ENCODE measurements around the gene RELA.
A peak's percentile ranks its signal among the peaks of the same experiment; 100 is the strongest.
"Not testable (repeated sequence)": the region's sequence is repeated elsewhere in the genome, so short reads cannot be mapped to it uniquely, and the experiment has no call there.

RELA gene

GRCh38 chr11:65662799-65663638 lies at the start of gene RELA:
RELA (minus strand) TSS chr11:65662916; CDS start chr11:65662832, 84 bp downstream.
- DNase-seq (ENCODE audit: low read depth, low spot score) = peak; percentile 93

GRCh38 chr11:65711785-65712632 lies 49.3 kb upstream of the RELA start, which contains the start of gene KAT5:
KAT5 (plus strand) TSS chr11:65712252; CDS start chr11:65712268, 16 bp downstream.
- DNase-seq (ENCODE audit: low read depth, low spot score) = peak; percentile 100

GRCh38 chr11:65710421-65710820 lies 47.7 kb upstream of the RELA start:
- DNase-seq (ENCODE audit: low read depth, low spot score) = no peak

DNA sequence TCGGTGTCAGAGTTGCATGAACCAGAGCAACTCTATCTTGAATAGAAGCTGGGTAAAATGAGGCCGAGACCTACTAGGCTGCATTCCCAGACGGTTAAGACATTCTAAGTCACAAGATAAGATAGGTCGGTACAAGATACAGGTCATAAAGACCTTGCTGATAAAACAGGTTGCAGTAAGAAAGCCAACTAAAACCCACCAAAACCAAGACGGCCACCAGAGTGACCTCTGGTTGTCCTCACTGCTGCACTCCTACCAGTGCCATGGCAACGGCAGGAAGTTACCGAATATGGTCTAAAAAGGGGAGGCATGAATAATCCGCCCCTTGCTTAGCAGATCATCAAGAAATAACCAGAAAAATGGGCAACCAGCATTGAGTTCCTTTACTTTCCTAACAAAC lies 46.9 kb upstream of the RELA start:
- peak; percentile 51 for DNase-seq (ENCODE audit: low read depth, low spot score)

DNA sequence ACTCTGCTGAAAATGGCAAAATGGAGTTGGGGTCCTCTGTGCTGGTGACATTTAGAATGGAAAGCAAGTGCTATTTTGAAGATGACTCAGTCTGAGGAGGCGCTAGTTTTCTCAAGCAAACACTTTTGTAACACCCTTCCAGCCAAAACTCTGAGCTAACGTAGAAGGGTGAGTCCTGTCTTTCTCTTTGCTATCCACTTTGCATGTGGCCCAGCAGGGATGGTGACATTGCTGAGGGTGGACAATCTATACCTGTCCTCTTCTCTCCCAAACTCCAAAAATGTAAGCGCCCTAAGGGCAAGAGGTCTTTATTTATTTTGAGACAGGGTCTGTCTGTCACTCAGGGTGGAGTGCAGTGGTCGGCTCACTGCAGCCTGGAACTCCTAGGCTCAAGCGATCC lies 45.7 kb upstream of the RELA start:
- DNase-seq (ENCODE audit: low read depth, low spot score) = no peak

DNA sequence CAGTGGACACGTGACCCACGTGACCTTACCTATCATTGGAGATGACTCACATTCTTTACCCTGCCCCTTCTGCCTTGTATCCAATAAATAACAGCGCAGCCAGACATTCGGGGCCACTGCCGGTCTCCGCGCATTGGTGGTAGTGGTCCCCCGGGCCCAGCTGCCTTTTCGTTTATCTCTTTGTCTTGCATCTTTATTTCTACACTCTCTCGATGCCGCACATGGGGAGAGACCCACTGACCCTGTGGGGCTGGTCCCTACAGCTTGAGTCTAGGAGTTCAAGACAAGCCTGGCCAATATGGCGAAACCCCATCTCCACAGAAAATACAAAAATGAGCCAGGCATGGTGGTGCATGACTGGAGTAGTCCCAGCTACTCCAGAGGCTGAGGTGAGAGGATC lies 44.3 kb upstream of the RELA start:
- DNase-seq (ENCODE audit: low read depth, low spot score) = not testable (repeated sequence)

- peak; percentile 67 for DNase-seq (ENCODE audit: low read depth, low spot score)
These were observed 43.6 kb upstream of the RELA start for GRCh38 chr11:65706303-65706763.

- DNase-seq (ENCODE audit: low read depth, low spot score) = no peak
These were observed 41.1 kb upstream of the RELA start for GRCh38 chr11:65703846-65704245.

GRCh38 chr11:65701686-65702085 lies 39.0 kb upstream of the RELA start:
- no peak for DNase-seq (ENCODE audit: low read depth, low spot score)

GRCh38 chr11:65700399-65700798 lies 37.7 kb upstream of the RELA start:
- DNase-seq (ENCODE audit: low read depth, low spot score) = no peak

DNA sequence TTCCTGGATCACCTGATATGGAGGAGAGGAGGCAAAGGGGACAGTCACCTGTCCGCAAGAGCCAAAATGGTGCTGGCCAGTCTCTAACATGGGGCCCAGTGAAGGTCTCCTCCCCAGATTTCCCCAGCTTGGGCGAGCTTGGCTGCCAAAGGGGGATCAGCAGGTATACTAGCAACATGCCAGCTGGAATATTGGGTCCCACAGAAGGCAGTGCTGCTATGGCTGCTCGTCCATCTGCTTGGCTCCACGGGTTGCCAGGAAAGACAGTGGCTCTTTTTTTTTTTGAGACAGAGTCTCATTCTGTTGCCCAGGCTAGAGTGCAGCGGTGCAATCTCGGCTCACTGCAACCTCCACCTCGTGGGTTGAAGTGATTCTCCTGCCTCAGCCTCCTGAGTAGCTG lies 36.6 kb upstream of the RELA start:
- no peak for DNase-seq (ENCODE audit: low read depth, low spot score)

- DNase-seq (ENCODE audit: low read depth, low spot score) = no peak
These were observed 35.5 kb upstream of the RELA start for GRCh38 chr11:65698205-65698604.

- DNase-seq (ENCODE audit: low read depth, low spot score) = no peak
These were observed 34.3 kb upstream of the RELA start for GRCh38 chr11:65696802-65697552.

DNA sequence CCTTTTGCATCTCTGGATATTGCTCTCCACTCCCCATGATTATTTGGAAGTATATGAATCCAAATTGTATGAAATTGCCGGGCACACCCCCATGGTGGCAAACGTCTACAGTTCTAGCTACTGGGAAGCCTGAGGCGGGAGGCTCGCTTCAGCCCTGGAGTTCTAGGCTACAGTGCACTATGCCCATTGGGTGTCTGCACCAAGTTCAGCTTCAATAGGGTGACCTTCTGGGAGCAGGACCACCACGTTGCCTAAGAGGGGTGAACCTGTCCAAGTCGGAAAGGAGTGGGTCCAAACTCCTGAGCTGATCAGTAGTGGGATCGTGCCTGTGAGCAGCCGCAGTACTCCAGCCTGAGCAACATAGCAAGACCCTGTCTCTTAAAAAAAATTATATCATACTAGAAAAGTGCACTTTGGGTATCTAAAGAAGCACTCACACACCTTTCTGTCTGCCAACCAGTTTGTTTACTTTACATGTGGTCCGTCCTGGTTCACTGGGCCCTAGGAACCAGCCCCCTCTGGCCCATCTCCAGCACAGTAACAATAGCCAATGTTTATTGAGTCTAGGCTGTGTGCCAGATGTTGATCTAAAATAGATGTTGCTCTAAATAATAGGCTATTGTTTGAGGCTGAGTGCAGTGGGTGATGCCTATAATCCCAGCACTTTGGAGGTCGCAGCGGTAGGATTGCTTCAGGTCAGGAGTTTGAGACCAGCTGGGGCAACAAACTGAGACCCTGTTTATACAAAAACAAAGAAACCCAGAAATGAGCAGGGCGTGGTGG lies 32.9 kb upstream of the RELA start:
- DNase-seq (ENCODE audit: low read depth, low spot score) = no peak

GRCh38 chr11:65692367-65692766 lies 29.7 kb upstream of the RELA start:
- DNase-seq (ENCODE audit: low read depth, low spot score) = peak; percentile 25

- not testable (repeated sequence) for DNase-seq (ENCODE audit: low read depth, low spot score)
These were observed 29.1 kb upstream of the RELA start for GRCh38 chr11:65691847-65692246.

DNA sequence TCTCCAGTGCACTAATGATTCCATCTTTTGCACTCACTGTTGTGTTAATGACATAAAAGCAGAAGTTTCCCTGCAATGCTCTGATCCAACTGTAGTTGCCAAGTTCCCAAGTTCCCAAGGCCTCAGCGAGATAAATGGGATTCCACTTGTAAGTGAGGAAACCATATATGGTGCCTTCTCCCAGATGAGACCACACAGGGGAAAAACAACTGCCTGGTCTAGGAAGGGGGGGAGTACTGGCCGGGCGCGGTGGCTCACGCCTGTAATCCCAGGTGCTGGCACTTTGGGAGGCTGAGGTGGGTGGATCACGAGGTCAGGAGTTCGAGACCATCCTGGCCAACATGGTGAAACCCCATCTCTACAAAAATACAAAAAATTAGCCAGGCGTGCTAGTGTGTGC lies 23.3 kb upstream of the RELA start:
- no peak for DNase-seq (ENCODE audit: low read depth, low spot score)

DNA sequence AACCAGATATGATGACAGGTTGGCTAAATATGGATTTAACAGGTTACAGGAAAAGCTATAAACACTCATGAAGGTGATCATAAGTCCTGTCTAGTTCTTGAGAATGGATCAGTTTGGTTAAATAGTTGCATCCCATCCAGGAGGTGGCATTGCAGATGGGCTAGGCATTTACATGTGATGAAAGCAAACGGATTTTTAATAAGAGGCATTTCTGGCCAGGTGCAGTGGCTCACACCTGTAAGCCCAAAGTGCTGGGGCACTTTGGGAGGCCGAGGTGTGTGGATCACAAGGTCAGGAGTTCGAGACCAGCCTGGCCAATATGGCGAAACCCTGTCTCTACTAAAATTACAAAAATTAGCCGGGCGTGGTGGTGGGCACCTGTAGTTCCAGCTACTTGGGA lies 20.8 kb upstream of the RELA start:
- not testable (repeated sequence) for DNase-seq (ENCODE audit: low read depth, low spot score)

DNA sequence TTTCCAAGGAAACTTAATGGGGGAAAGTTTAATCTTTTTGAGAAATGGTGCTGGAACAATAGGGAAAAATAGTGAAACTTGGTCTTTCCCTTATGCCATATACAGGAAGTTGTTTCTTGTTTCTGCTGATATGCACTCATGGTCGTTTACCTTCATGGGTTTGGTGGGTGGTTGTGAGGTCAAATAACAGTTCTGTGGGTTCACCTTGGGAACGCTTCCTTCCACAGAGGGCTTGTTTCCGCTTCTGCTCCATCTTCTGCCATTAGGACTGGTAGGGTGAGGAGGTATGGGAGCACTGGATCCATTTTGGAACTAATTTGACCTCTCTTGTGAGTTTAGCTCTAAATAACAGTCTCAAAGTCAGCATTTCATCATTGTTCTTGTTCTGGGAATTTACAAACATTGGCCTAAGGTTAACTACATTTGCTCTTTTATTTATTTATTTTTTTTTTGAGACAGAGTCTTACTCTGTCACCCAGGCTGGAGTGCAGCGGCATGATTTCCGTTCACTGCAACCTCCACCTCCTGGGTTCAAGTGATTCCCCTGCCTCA lies 17.6 kb upstream of the RELA start:
- no peak for DNase-seq (ENCODE audit: low read depth, low spot score)

GRCh38 chr11:65672982-65673381 lies 10.3 kb upstream of the RELA start:
- DNase-seq (ENCODE audit: low read depth, low spot score) = no peak
